ENCODE measurements around the gene ABL2.

The ABL2 gene

GRCh38 chr1:179095377-179095776 is 134.1 kb downstream of the ABL2 start:
- H3K36me3 ChIP-seq (replicated peaks in 1 of 2; ENCODE audit: control insufficient read depth in 2 of 2, insufficient read depth in 2 of 2, low read length in 2 of 2), result peaks cover 29 to 83% of the 10 kb centered on the region in 2 donors
- H3K4me2 ChIP-seq (ENCODE audit: insufficient read depth, low read length, poor library complexity, severe bottlenecking), result no peak overlapping the region
- no peak overlapping the region for H3K9ac ChIP-seq (ENCODE audit: low read depth, low read length, poor library complexity)
- no peaks in the 10 kb centered on the region for H3K4me1 ChIP-seq (ENCODE audit: control insufficient read depth in 2 of 2, insufficient read depth in 1 of 2, low read depth in 1 of 2, low read length in 2 of 2)
- no peak overlapping the region for H3K23ac ChIP-seq (ENCODE audit: low read depth, low read length, poor library complexity)
- H2BK12ac ChIP-seq (ENCODE audit: low read length), result no peak overlapping the region
- no peak overlapping the region for H4K91ac ChIP-seq (ENCODE audit: low read depth, low read length, poor library complexity)
- no peak overlapping the region for H3K27ac ChIP-seq (replicated peaks; ENCODE audit: low read length)
- H2AFZ ChIP-seq (ENCODE audit: low read length), result no peak overlapping the region
- no CpG with 5 or more reads among the region's 4 CpGs for WGBS, 2 donors (ENCODE audit: extremely low coverage in 2 of 2, insufficient read length in 2 of 2, insufficient replicate concordance in 1 of 2)
- H3K14ac ChIP-seq (ENCODE audit: low read length), result no peak overlapping the region
- H3K4me3 ChIP-seq (ENCODE audit: low read length in 2 of 2), result no peak overlapping the region
- H3K9me3 ChIP-seq (replicated peaks in 1 of 2; ENCODE audit: control insufficient read depth in 2 of 2, insufficient read depth in 1 of 2, low read depth in 1 of 2, low read length in 2 of 2), result no peaks in the 10 kb centered on the region
- no peak overlapping the region for H3K18ac ChIP-seq (ENCODE audit: low read length)
- no peaks in the 10 kb centered on the region for H3K27me3 ChIP-seq (ENCODE audit: control insufficient read depth in 3 of 3, insufficient read depth in 3 of 3, low read depth in 1 of 3, low read length in 3 of 3)
- H2BK120ac ChIP-seq (ENCODE audit: low read depth, low read length), result no peak overlapping the region
- H2AK5ac ChIP-seq (ENCODE audit: low read depth, low read length), result no peak overlapping the region
- no peak overlapping the region for H2BK15ac ChIP-seq (ENCODE audit: low read length)
- no peak for DNase-seq (ENCODE audit: low spot score)
- no peaks in the 10 kb centered on the region for H3K79me1 ChIP-seq (ENCODE audit: low read depth, low read length)
- H3K4ac ChIP-seq (ENCODE audit: low read length), result no peak overlapping the region
- no peak overlapping the region for H4K8ac ChIP-seq (ENCODE audit: low read depth, low read length)
- no peak overlapping the region for H2BK5ac ChIP-seq (ENCODE audit: low read length)

GRCh38 chr1:179094818-179095217 is 134.7 kb downstream of the ABL2 start:
- Histone ChIP-seq H3K36me3 (replicated peaks in 1 of 2; ENCODE audit: control insufficient read depth in 2 of 2, insufficient read depth in 2 of 2, low read length in 2 of 2) (peaks cover 29 to 84% of the 10 kb centered on the region in 2 donors), H2BK5ac (ENCODE audit: low read length) (no peak overlapping the region), H3K4me2 (ENCODE audit: insufficient read depth, low read length, poor library complexity, severe bottlenecking) (no peak overlapping the region), H3K14ac (ENCODE audit: low read length) (no peak overlapping the region), H3K4me1 (ENCODE audit: control insufficient read depth in 2 of 2, insufficient read depth in 1 of 2, low read depth in 1 of 2, low read length in 2 of 2) (no peaks in the 10 kb centered on the region), H3K79me1 (ENCODE audit: low read depth, low read length) (no peaks in the 10 kb centered on the region), H2AK5ac (ENCODE audit: low read depth, low read length) (no peak overlapping the region), H3K23ac (ENCODE audit: low read depth, low read length, poor library complexity) (no peak overlapping the region), H3K18ac (ENCODE audit: low read length) (no peak overlapping the region), H3K9me3 (replicated peaks in 1 of 2; ENCODE audit: control insufficient read depth in 2 of 2, insufficient read depth in 1 of 2, low read depth in 1 of 2, low read length in 2 of 2) (no peaks in the 10 kb centered on the region), H3K27me3 (ENCODE audit: control insufficient read depth in 3 of 3, insufficient read depth in 3 of 3, low read depth in 1 of 3, low read length in 3 of 3) (no peaks in the 10 kb centered on the region), H2BK15ac (ENCODE audit: low read length) (no peak overlapping the region), H2BK120ac (ENCODE audit: low read depth, low read length) (no peak overlapping the region), H3K27ac (replicated peaks; ENCODE audit: low read length) (no peak overlapping the region), H3K4ac (ENCODE audit: low read length) (no peak overlapping the region), H4K8ac (ENCODE audit: low read depth, low read length) (no peak overlapping the region), H2AFZ (ENCODE audit: low read length) (no peak overlapping the region), H3K4me3 (ENCODE audit: low read length in 2 of 2) (no peak overlapping the region), H4K91ac (ENCODE audit: low read depth, low read length, poor library complexity) (no peak overlapping the region), H3K9ac (ENCODE audit: low read depth, low read length, poor library complexity) (no peak overlapping the region), H2BK12ac (ENCODE audit: low read length) (no peak overlapping the region)
- WGBS, 2 donors (ENCODE audit: extremely low coverage in 2 of 2, insufficient read length in 2 of 2, insufficient replicate concordance in 1 of 2), result no CpG with 5 or more reads among the region's 5 CpGs
- no peak for DNase-seq (ENCODE audit: low spot score)

- Histone ChIP-seq H3K27me3 (ENCODE audit: control insufficient read depth in 3 of 3, insufficient read depth in 3 of 3, low read depth in 1 of 3, low read length in 3 of 3) (no peaks in the 10 kb centered on the region), H3K79me1 (ENCODE audit: low read depth, low read length) (no peaks in the 10 kb centered on the region), H3K23ac (ENCODE audit: low read depth, low read length, poor library complexity) (no peak overlapping the region), H3K4ac (ENCODE audit: low read length) (no peak overlapping the region), H3K4me3 (ENCODE audit: low read length in 2 of 2) (no peak overlapping the region), H2BK12ac (ENCODE audit: low read length) (no peak overlapping the region), H3K27ac (replicated peaks; ENCODE audit: low read length) (no peak overlapping the region), H3K9ac (ENCODE audit: low read depth, low read length, poor library complexity) (no peak overlapping the region), H3K18ac (ENCODE audit: low read length) (no peak overlapping the region), H3K14ac (ENCODE audit: low read length) (no peak overlapping the region), H3K36me3 (replicated peaks in 1 of 2; ENCODE audit: control insufficient read depth in 2 of 2, insufficient read depth in 2 of 2, low read length in 2 of 2) (peaks cover 33 to 91% of the 10 kb centered on the region in 2 donors), H2BK5ac (ENCODE audit: low read length) (no peak overlapping the region), H2BK15ac (ENCODE audit: low read length) (no peak overlapping the region), H3K4me2 (ENCODE audit: insufficient read depth, low read length, poor library complexity, severe bottlenecking) (no peak overlapping the region), H2AK5ac (ENCODE audit: low read depth, low read length) (no peak overlapping the region), H3K4me1 (ENCODE audit: control insufficient read depth in 2 of 2, insufficient read depth in 1 of 2, low read depth in 1 of 2, low read length in 2 of 2) (peaks cover 0 to under 1% of the 10 kb centered on the region in 2 donors), H4K91ac (ENCODE audit: low read depth, low read length, poor library complexity) (no peak overlapping the region), H4K8ac (ENCODE audit: low read depth, low read length) (no peak overlapping the region), H2BK120ac (ENCODE audit: low read depth, low read length) (no peak overlapping the region), H2AFZ (ENCODE audit: low read length) (no peak overlapping the region), H3K9me3 (replicated peaks in 1 of 2; ENCODE audit: control insufficient read depth in 2 of 2, insufficient read depth in 1 of 2, low read depth in 1 of 2, low read length in 2 of 2) (no peaks in the 10 kb centered on the region)
- DNase-seq (ENCODE audit: low spot score), result no peak
- WGBS, 2 donors (ENCODE audit: extremely low coverage in 2 of 2, insufficient read length in 2 of 2, insufficient replicate concordance in 1 of 2), result no CpG with 5 or more reads among the region's 9 CpGs
Observed at GRCh38 chr1:179092896-179093461, 136.5 kb downstream of the ABL2 start.

- DNase-seq (ENCODE audit: low spot score), result no peak
- WGBS, 2 donors (ENCODE audit: extremely low coverage in 2 of 2, insufficient read length in 2 of 2, insufficient replicate concordance in 1 of 2), result no CpG with 5 or more reads among the region's 5 CpGs
- peaks cover 28 to 89% of the 10 kb centered on the region in 2 donors for H3K36me3 ChIP-seq (replicated peaks in 1 of 2; ENCODE audit: control insufficient read depth in 2 of 2, insufficient read depth in 2 of 2, low read length in 2 of 2)
Observed at GRCh38 chr1:179091691-179092165, 137.7 kb downstream of the ABL2 start.

More at GRCh38 chr1:179091691-179092165, 137.7 kb downstream of the ABL2 start:
- Histone ChIP-seq H3K4ac (ENCODE audit: low read length) (no peak overlapping the region), H3K79me1 (ENCODE audit: low read depth, low read length) (no peaks in the 10 kb centered on the region), H3K27me3 (ENCODE audit: control insufficient read depth in 3 of 3, insufficient read depth in 3 of 3, low read depth in 1 of 3, low read length in 3 of 3) (no peaks in the 10 kb centered on the region), H3K4me1 (ENCODE audit: control insufficient read depth in 2 of 2, insufficient read depth in 1 of 2, low read depth in 1 of 2, low read length in 2 of 2) (peaks cover 0 to 3% of the 10 kb centered on the region in 2 donors), H3K23ac (ENCODE audit: low read depth, low read length, poor library complexity) (no peak overlapping the region), H3K9ac (ENCODE audit: low read depth, low read length, poor library complexity) (no peak overlapping the region), H2BK5ac (ENCODE audit: low read length) (no peak overlapping the region), H2AK5ac (ENCODE audit: low read depth, low read length) (no peak overlapping the region), H3K4me3 (ENCODE audit: low read length in 2 of 2) (no peak overlapping the region), H3K27ac (replicated peaks; ENCODE audit: low read length) (no peak overlapping the region), H3K9me3 (replicated peaks in 1 of 2; ENCODE audit: control insufficient read depth in 2 of 2, insufficient read depth in 1 of 2, low read depth in 1 of 2, low read length in 2 of 2) (no peaks in the 10 kb centered on the region), H2BK15ac (ENCODE audit: low read length) (no peak overlapping the region), H3K18ac (ENCODE audit: low read length) (peak overlapping the region; percentile 35), H2BK120ac (ENCODE audit: low read depth, low read length) (no peak overlapping the region), H3K4me2 (ENCODE audit: insufficient read depth, low read length, poor library complexity, severe bottlenecking) (no peak overlapping the region), H2BK12ac (ENCODE audit: low read length) (no peak overlapping the region), H3K14ac (ENCODE audit: low read length) (no peak overlapping the region), H2AFZ (ENCODE audit: low read length) (no peak overlapping the region), H4K8ac (ENCODE audit: low read depth, low read length) (no peak overlapping the region), H4K91ac (ENCODE audit: low read depth, low read length, poor library complexity) (no peak overlapping the region)

All from neuronal stem cell (in vitro differentiated cells).